Measurements from ENCODE around the gene TTLL9.
"Not testable (repeated sequence)": the region's sequence is repeated elsewhere in the genome, so short reads cannot be mapped to it uniquely, and the experiment has no call there.

TTLL9 gene

DNA sequence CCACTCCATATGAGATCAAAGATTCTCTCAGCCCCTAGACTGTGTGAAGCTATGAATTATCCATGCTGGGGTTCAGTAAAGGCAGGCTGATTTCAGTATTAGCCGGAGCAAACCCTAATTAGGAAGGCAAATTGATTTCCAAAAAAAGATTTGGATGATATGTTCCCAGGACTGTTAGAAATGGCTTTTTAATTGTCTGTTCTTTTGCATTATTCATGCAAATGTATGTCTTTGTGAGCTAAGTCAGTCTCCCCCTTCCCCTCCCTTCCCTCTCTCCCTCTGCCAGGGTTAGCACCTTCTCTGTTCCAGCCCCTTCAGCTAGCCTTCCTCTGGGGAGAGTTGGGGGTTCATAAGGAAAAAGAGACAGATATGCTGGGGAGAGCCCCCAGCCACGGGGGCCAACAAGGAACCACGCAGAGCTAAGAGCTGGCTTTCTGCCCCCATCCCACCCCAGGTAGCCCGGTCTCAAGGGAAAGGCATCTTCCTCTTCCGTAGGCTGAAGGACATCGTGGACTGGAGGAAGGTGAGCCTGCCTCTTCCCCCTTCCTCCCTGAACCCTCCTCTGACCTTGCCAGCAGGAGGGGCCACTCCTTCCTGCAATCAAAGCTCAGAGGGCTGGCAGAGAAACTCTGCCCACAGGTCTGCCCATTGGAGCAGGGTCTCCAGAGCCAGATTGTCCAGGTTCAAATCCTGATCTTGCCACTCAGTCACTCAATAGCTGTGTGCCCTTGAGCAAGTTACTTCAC, 49.1 kb downstream of the TTLL9 start:
- no peak for DNase-seq (ENCODE audit: low spot score)

- no peak for DNase-seq (ENCODE audit: low spot score)
Measured at GRCh38 chr20:31920275-31920855, 49.9 kb downstream of the TTLL9 start.

DNA sequence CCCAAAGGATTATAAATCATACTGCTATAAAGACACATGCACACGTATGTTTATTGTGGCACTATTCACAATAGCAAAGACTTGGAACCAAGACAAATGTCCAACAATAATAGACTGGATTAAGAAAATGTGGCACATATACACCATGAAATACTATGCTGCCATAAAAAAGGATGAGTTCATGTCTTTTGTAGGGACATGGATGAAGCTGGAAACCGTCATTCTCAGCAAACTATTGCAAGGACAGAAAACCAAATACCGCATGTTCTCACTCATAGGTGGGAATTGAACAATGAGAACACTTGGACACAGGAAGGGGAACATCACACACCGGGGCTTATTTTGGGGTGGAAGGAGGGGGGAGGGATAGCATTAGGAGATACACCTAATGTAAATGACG, 51.0 kb downstream of the TTLL9 start:
- DNase-seq (ENCODE audit: low spot score), result not testable (repeated sequence)

DNA sequence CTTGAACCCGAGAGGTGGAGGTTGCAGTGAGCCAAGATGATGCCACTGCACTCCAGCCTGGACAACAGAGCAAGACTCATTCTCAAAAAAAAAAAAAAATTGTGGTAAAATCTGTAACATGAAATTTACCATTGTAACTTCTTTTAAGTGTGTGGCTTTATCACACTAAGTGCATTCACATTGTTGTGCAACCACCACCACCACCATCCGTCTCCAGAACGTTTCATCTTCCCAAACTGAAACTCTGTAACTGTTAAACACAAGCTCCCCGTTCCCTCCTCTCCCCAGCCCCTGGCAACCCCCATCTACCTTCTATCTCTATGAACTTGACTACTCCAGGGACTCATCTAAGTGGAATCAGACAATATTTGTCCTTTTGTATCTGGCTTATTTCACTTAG, 51.7 kb downstream of the TTLL9 start:
- no peak for DNase-seq (ENCODE audit: low spot score)

DNA sequence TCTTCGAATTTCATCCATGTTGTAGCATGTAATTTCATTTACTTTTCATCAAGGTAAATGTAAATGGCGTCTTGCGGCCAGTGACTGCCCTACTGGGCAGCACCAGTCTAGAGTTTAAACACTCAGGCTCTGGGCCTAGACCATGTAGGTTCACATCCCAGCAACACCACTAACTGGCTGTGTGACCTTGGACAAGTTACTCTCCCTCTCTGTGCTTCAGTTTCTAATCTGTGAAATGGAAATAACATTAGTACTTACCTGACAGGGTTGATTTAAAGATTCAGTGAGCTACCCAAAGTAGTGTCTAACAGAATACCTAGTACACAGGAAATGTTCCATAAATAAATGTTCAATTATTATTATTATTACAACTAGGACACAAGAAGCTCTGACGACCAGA, 52.2 kb downstream of the TTLL9 start:
- no peak for DNase-seq (ENCODE audit: low spot score)

- no peak for DNase-seq (ENCODE audit: low spot score)
Measured at GRCh38 chr20:31923388-31924331, 53.2 kb downstream of the TTLL9 start.

GRCh38 chr20:31924561-31924960, 54.1 kb downstream of the TTLL9 start:
- DNase-seq (ENCODE audit: low spot score), result no peak

- DNase-seq (ENCODE audit: low spot score), result no peak
Measured at GRCh38 chr20:31925631-31926030, 55.2 kb downstream of the TTLL9 start.

DNA sequence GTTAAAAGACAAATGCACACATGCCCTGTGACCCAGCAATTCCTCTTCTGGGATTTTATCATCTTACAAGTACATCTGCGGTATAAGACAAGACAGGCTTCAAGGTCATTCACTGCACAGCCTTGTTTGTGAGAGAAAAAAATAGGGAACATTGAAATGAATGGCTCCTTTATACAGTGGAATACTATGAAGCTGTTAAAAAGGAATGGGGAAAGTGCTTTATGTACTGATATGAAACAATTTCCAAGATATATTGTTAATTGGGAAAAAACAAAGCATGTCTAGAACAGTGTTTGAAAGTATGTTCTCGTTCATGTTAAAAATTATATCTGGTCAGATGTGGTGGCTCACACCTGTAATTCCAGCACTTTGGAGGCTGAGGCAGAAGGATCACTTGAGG, 56.1 kb downstream of the TTLL9 start:
- no peak for DNase-seq (ENCODE audit: low spot score)

- DNase-seq (ENCODE audit: low spot score), result no peak
Measured at GRCh38 chr20:31927627-31928159, 57.3 kb downstream of the TTLL9 start.

GRCh38 chr20:31929631-31930030, 59.2 kb downstream of the TTLL9 start:
- not testable (repeated sequence) for DNase-seq (ENCODE audit: low spot score)

- DNase-seq (ENCODE audit: low spot score), result no peak
Measured at GRCh38 chr20:31930779-31931178, 60.3 kb downstream of the TTLL9 start.

- DNase-seq (ENCODE audit: low spot score), result no peak
Measured at GRCh38 chr20:31933698-31934097, 63.3 kb downstream of the TTLL9 start.

DNA sequence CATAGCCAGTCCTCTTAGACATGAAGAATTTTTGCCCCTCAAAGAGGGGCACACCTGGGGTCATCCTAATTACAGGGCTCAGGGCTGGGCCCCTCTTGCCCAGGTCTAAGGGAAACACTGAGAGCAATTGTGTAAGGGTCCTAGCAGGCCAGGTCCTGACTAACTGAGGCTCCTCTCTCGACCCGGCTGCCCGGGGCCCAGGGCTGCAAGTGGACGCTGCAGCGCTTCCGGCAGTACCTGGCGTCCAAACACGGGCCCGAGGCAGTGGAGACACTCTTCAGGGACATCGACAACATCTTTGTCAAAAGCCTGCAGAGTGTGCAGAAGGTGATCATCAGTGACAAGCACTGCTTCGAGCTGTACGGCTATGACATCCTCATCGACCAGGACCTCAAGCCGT, 64.1 kb downstream of the TTLL9 start:
- DNase-seq (ENCODE audit: low spot score), result no peak

DNA sequence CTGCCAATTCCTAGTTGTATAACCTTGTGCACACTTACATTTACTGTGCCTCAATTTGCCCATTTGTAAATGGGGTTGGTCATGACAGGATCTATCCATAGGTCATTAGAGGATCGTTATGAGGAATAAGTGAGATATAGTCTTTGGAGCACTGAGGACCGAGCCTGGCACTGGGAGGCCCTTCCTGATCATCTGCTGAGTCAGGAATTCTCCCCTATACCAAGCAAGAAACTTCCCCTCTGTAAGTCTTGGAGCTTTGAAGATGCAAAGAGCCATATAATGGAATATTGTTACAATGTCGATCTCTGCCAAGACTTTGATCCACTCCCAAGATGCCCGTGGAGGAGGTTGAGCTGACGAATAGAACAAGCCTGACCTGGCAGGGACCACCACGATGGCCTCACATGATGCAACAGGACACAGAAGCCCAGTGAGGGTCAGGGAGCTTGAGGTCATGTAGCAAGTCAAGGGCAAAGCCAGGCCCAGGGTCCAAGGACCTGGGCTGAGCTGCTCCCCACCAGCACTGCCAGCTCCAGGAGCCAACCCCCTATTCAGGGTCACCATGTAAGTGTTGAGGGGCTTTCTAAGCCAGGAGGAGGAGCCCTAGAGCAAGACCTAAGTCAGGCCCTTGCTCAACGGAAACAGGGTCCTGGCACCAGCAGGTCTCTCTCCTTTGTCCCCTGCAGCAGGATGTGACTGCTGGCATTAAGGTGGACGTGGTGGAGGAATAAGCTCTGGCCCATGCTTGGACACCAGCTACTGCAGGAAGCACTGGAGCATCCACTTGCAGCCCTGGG, 64.7 kb downstream of the TTLL9 start:
- no peak for DNase-seq (ENCODE audit: low spot score)

GRCh38 chr20:31936420-31936819, 66.0 kb downstream of the TTLL9 start:
- DNase-seq (ENCODE audit: low spot score), result no peak

DNA sequence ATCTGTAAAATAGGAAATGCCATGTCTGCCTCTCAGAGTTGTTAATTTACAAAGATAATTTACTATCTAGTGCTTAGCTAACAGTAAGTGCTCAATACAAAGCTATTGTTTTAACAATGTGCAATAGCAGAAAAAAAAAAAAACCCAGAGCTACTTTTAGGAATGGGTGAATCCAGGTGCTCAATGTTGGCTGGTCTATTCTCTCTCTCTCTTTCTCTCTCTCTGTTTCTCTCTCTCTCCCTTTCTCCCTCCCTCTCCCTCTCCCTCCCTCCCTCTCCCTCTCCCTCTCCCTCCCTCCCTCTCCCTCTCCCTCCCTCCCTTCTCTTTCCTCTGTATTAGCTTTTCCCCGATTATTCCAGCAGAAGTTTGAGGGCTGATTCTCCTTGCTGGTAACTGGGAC, 67.4 kb downstream of the TTLL9 start:
- no peak for DNase-seq (ENCODE audit: low spot score)

- DNase-seq (ENCODE audit: low spot score), result no peak
Measured at GRCh38 chr20:31939661-31940060, 69.2 kb downstream of the TTLL9 start.

DNA sequence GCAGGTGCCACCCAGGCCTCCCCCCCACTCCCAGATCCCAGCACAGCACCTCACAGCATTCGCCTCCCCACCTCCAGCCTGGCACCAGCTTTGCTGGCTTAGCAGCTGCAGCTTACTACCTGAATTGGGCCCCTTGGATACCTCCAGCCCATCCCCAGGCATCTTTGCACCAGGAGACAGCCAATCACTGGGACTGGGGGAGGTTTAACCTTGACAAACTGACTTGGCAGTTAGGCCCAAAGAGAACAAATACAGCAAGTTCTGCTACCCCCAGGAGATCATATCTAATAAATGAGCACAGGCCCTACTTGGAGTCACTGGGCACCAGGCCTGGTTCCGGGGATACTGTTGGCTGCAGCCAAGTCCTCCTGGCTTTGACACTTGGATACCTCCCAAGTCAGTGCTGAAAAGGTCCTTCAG, 72.6 kb downstream of the TTLL9 start:
- DNase-seq (ENCODE audit: low spot score), result no peak

GRCh38 chr20:31945319-31945718, 74.9 kb downstream of the TTLL9 start:
- DNase-seq (ENCODE audit: low spot score), result no peak

DNA sequence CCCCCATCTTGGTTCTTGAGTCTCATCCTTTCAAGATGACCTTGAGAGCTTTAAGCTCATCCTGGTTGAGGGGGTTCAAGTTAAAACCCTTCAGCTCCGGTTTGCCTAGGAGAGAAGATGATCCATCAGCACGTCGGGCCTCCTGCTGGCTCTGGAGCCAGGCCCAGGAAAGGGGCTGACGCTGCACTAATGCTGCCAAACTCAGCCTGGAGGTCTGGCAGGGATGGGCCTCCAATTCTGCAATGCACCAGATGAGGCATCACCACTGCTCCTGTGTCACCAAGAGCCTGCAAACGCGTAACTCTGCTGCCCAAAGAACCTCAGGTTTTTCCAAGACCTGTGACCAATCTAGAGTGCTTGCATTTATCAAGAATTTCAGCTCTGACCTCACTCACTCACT, 75.4 kb downstream of the TTLL9 start:
- DNase-seq (ENCODE audit: low spot score), result no peak

DNA sequence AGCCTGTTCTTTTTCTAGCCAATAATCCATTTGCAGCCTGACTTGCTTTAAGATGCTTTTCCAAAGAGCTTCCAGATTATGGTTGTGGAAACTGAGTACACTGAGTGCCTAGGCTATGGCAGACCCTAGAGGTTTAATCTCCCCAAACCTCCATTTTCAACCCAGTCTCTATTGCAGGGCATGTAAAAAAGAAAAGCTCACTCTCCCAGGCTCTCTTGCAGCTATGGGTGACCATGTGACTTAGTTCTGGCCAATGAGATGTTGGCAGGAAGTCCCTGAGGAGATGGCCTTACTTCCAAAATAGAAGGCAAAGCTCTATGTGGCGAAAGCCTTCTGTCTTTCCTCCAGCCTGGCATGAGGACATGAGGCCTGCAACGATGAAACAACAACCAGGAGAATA, 77.6 kb downstream of the TTLL9 start:
- no peak for DNase-seq (ENCODE audit: low spot score)
